H1 (cell line): Measurements from ENCODE around the gene CYBA.

Experiments
- EZH2 ChIP-seq: fragments of 200-600 bp; sonication (generic); IDR thresholded peaks from 2 replicates; pipeline ENCODE4 v1.7.1; 2012; ENCODE audit warnings: low read depth, mild to moderate bottlenecking, moderate library complexity, low read length, inconsistent platforms; ENCODE audit not compliant: severe bottlenecking
- GTF2F1 ChIP-seq: IDR thresholded peaks from 2 replicates; pipeline ENCODE4 v1.6.1; 2012; ENCODE audit warnings: low read depth, low read length, improper control_type of control experiment, borderline replicate concordance
- KDM5A ChIP-seq: fragments of 200-600 bp; IDR thresholded peaks from 2 replicates; pipeline ENCODE4 v1.7.1; 2012; ENCODE audit warnings: mild to moderate bottlenecking, low read length, inconsistent platforms, mixed read lengths
- RFX5 ChIP-seq: IDR thresholded peaks from 2 replicates; pipeline ENCODE4 v1.6.1; 2011; ENCODE audit warnings: low read depth, low read length, improper control_type of control experiment, borderline replicate concordance
- SP1 ChIP-seq: IDR thresholded peaks from 2 replicates; pipeline ENCODE4 v1.6.1; 2011; ENCODE audit warnings: low read depth, low read length
- SP4 ChIP-seq: IDR thresholded peaks from 2 replicates; pipeline ENCODE4 v1.6.1; 2012; ENCODE audit warnings: low read length, inconsistent platforms
- ZNF274 ChIP-seq: IDR thresholded peaks from 2 replicates; pipeline ENCODE4 v1.7.0; 2012; ENCODE audit warnings: low read length, borderline replicate concordance; ENCODE audit errors: extremely low read depth
- TF ChIP-seq, protein P1 (sequence below), 3 experiments: IDR thresholded peaks; 1 replicate in 2 of 3; 2 replicates in 1 of 3; pipeline versions ENCODE4 v1.5.1 to v1.6.1; 2011; ENCODE audit warnings: low read length in 3 of 3, mild to moderate bottlenecking in 3 of 3, inconsistent platforms in 2 of 3, low read depth in 1 of 3, moderate library complexity in 1 of 3; ENCODE audit not compliant: insufficient read depth in 1 of 3; ENCODE audit errors: control extremely low read depth in 1 of 3

GRCh38 chr16:88655733-88656281 lies 5.0 kb upstream of the CYBA start:
- TF ChIP-seq SP1, result no peak
- TF ChIP-seq, protein P1, sequence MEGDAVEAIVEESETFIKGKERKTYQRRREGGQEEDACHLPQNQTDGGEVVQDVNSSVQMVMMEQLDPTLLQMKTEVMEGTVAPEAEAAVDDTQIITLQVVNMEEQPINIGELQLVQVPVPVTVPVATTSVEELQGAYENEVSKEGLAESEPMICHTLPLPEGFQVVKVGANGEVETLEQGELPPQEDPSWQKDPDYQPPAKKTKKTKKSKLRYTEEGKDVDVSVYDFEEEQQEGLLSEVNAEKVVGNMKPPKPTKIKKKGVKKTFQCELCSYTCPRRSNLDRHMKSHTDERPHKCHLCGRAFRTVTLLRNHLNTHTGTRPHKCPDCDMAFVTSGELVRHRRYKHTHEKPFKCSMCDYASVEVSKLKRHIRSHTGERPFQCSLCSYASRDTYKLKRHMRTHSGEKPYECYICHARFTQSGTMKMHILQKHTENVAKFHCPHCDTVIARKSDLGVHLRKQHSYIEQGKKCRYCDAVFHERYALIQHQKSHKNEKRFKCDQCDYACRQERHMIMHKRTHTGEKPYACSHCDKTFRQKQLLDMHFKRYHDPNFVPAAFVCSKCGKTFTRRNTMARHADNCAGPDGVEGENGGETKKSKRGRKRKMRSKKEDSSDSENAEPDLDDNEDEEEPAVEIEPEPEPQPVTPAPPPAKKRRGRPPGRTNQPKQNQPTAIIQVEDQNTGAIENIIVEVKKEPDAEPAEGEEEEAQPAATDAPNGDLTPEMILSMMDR (IDR thresholded peaks at IDR 0.05; ENCODE audit: control extremely low read depth in 1 of 3, insufficient read depth in 1 of 3, low read depth in 1 of 3, low read length in 3 of 3), result no peak
- TF ChIP-seq SP4, result no peak
- TF ChIP-seq EZH2, result no peak
- TF ChIP-seq RFX5, result no peak
- no peak for TF ChIP-seq GTF2F1
- no peak for TF ChIP-seq KDM5A
- no peak for TF ChIP-seq ZNF274
